ENCODE data around the gene SIGLEC14. TPM values are rescaled to one million over a fixed set of nuclear protein-coding genes. Genes with fewer than 3 reads are reported as not detected.

The SIGLEC14 gene
- total and polyA plus RNA-seq, 9 donors = 0.11 to 4.1 (median 0.83) TPM; not detected in 2

DNA sequence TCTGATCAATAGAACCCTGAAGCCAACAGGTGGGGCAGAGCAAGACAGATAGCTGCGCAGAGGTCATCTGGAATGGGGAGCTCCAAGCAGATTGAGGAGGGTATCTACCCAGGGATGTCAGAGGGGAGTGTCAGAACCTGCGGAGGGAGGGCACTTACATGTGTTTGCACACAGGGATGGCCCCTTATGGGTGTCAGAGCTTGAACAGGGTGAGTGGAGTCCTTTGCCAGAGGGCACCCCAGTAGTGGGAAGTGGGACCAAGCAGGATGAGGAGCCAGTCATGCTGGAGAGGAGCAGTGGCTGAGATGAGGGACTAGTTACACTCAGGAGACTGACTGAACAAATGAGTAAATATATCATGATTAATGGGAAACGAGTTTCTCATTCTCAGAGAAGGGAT lies 17.0 kb upstream of the SIGLEC14 start:
- H3K4me3 ChIP-seq = no peak overlapping the region
- WGBS, 3 donors = 43 to 61% (median 45%) methylated on average over 3 of the region's 3 CpGs

DNA sequence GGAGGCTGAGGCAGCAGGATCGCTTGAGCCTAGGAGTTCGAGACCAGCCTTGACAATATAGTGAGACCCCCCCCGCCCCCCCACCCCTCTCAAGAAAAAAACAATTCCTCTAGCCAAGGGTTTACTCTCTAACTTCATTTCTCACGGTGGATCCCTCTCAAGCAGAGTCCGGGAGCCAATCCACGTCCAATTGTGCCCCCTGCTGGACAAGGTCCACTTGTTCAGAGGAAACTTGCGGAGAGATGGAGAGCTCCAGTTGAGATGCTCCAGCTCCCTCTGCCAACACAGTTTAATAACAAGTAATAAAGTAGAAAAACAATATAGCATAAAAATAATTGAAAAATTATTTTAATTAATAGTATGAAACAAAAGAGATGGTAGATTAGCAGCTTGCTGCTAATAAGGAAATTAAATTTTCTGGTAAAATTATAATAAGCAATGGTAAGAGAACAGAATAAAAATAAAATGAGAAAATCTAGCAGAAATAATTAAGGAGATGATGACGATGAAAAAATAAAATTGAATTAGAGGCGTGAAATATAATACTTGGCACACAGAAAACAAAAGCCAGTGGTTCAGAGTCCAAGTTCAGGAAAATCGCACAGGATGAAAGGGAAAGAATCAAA lies 14.5 kb upstream of the SIGLEC14 start:
- H3K27ac ChIP-seq = no peak overlapping the region
- H3K4me1 ChIP-seq (ENCODE audit: insufficient read depth) = peaks cover 1% of the 10 kb centered on the region
- no peaks in the 10 kb centered on the region for H3K36me3 ChIP-seq
- H3K4me3 ChIP-seq = no peak overlapping the region
- TF ChIP-seq, protein P1, sequence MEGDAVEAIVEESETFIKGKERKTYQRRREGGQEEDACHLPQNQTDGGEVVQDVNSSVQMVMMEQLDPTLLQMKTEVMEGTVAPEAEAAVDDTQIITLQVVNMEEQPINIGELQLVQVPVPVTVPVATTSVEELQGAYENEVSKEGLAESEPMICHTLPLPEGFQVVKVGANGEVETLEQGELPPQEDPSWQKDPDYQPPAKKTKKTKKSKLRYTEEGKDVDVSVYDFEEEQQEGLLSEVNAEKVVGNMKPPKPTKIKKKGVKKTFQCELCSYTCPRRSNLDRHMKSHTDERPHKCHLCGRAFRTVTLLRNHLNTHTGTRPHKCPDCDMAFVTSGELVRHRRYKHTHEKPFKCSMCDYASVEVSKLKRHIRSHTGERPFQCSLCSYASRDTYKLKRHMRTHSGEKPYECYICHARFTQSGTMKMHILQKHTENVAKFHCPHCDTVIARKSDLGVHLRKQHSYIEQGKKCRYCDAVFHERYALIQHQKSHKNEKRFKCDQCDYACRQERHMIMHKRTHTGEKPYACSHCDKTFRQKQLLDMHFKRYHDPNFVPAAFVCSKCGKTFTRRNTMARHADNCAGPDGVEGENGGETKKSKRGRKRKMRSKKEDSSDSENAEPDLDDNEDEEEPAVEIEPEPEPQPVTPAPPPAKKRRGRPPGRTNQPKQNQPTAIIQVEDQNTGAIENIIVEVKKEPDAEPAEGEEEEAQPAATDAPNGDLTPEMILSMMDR (IDR thresholded peaks at IDR 0.05) = peak; percentile 25 to 39 (median 32)
- TF ChIP-seq EP300 (IDR thresholded peaks at IDR 0.05) = no peak
- 8 to 10% (median 9%) methylated on average over 10 of the region's 10 CpGs for whole genome bisulfite sequencing, 3 donors
- no peaks in the 10 kb centered on the region for H3K9me3 ChIP-seq
- H3K27me3 ChIP-seq = no peaks in the 10 kb centered on the region
- DNase-seq = peak; percentile 71 to 88 (median 80)
- intact Hi-C loops (cut with DNase I) = no loop called here

More for the DNA sequence above, 17.0 kb upstream of the SIGLEC14 start:
- intact Hi-C loops (cut with DNase I) = no loop called here
- Histone ChIP-seq H3K4me1 (ENCODE audit: insufficient read depth) (no peaks in the 10 kb centered on the region), H3K9me3 (no peaks in the 10 kb centered on the region), H3K27me3 (no peaks in the 10 kb centered on the region), H3K36me3 (no peaks in the 10 kb centered on the region), H3K27ac (no peak overlapping the region)
- no peak for DNase-seq
- no peak for TF ChIP-seq POLR2A (IDR thresholded peaks at IDR 0.05)
- TF ChIP-seq EP300 (IDR thresholded peaks at IDR 0.05) = no peak

DNA sequence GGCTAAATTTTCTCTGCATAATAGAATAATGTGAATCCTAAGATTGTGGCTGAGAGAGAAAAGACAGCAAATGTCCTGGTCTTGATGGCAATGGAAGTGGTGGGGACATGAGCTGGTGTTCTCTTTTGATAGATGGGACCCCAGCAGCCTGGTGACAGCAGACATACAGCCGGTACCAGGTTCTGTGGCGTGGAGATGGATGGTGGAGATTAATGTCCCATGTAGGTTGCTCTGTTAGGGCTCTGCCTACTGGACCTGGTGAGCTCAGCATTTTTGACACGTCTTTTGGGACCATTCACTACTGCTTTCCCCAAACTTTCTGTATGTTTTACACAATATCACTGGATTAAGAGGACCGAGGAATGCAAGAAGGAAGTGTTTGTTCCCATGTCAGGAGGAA lies 8.2 kb upstream of the SIGLEC14 start:
- H3K4me3 ChIP-seq = no peak overlapping the region
- no peaks in the 10 kb centered on the region for H3K36me3 ChIP-seq
- TF ChIP-seq EP300 (IDR thresholded peaks at IDR 0.05) (no peak), POLR2A (IDR thresholded peaks at IDR 0.05) (no peak)
- TF ChIP-seq, protein P1 (IDR thresholded peaks at IDR 0.05) = no peak
- intact Hi-C loops (cut with DNase I) = loop anchor here in 3 of 4 donors (5.0 to 10.0 kb wide), 5 partner anchors 180 to 317 kb away; partner anchors contain the start of genes CEACAM18 (in 1 of the 3) and VSIG10L (in 1 of the 3)
- DNase-seq = no peak
- H3K4me1 ChIP-seq (ENCODE audit: insufficient read depth) = peaks cover 1% of the 10 kb centered on the region
- no peak overlapping the region for H3K27ac ChIP-seq
- no peaks in the 10 kb centered on the region for H3K27me3 ChIP-seq
- 55 to 56% (median 55%) methylated on average over 4 of the region's 4 CpGs for WGBS, 3 donors
- H3K9me3 ChIP-seq = no peaks in the 10 kb centered on the region

DNA sequence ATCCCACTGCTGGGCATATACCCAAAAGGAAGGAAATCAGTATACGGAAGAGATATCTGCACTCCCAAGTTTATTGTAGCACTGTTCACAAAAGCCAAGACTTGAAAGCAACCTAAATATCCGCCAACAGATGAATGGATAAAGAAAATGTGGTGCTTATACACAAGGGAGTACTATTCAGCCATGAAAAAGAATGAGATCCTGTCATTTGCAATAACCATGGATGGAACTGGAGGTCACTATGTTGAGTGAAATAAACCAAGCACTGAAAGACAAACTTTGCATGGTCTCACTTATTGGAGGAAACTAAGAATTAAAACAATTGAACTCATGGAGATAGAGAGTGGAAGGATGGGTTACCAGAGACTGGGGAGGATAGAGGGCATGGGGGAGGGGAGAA lies 6.5 kb upstream of the SIGLEC14 start:
- no peak for DNase-seq
- TF ChIP-seq EP300 (IDR thresholded peaks at IDR 0.05) (no peak), POLR2A (IDR thresholded peaks at IDR 0.05) (no peak)
- TF ChIP-seq, protein P1 (IDR thresholded peaks at IDR 0.05) = no peak
- 22 to 52% (median 38%) methylated on average over 2 of the region's 2 CpGs for WGBS, 3 donors
- Histone ChIP-seq H3K36me3 (no peaks in the 10 kb centered on the region), H3K4me3 (no peak overlapping the region), H3K27ac (no peak overlapping the region), H3K27me3 (no peaks in the 10 kb centered on the region), H3K9me3 (no peaks in the 10 kb centered on the region), H3K4me1 (ENCODE audit: insufficient read depth) (peaks cover 1% of the 10 kb centered on the region)
- intact Hi-C loops (cut with DNase I) = loop anchor here in 2 of 4 donors (10.0 kb wide), 2 partner anchors 178 to 188 kb away; partner anchors contain the start of gene CEACAM18 (in 1 of the 2)

DNA sequence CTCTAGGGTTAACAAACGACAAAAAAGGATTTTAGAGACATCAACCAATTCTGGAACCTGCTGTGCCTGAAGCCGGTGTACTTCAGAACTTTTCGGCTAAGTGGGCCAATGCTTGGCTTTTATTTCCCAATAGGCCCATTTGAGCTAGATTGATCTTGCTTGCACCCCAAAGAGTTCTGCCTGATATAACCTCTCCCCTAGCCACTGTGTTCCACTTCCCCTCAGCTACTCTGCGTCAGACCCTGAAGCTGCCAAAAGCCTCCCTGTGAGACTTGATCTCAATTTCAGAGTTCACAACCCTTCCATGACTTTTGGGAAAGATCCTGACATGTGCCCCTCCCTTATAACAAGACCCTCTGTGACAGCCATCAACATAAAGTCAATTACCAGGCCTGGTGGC lies 5.6 kb upstream of the SIGLEC14 start:
- no peak for DNase-seq
- Histone ChIP-seq H3K27ac (no peak overlapping the region), H3K27me3 (no peaks in the 10 kb centered on the region), H3K4me1 (ENCODE audit: insufficient read depth) (peaks cover under 1% of the 10 kb centered on the region), H3K4me3 (no peak overlapping the region), H3K9me3 (no peaks in the 10 kb centered on the region), H3K36me3 (no peaks in the 10 kb centered on the region)
- no peak for TF ChIP-seq POLR2A (IDR thresholded peaks at IDR 0.05)
- TF ChIP-seq EP300 (IDR thresholded peaks at IDR 0.05) = no peak
- TF ChIP-seq, protein P1 (IDR thresholded peaks at IDR 0.05) = no peak
- intact Hi-C loops (cut with DNase I) = loop anchor here in 2 of 4 donors (10.0 kb wide), 2 partner anchors 177 to 187 kb away; partner anchors contain the start of gene CEACAM18 (in 1 of the 2)
- 52 to 80% (median 59%) methylated on average over 4 of the region's 4 CpGs for WGBS, 3 donors
